ENCODE data around the gene CXCR3. TPM values are rescaled to one million over a fixed set of nuclear protein-coding genes. Genes with fewer than 3 reads are reported as not detected.
"Not testable (repeated sequence)": the region's sequence is repeated elsewhere in the genome, so short reads cannot be mapped to it uniquely, and the experiment has no call there.

The CXCR3 gene
- total RNA-seq, 2 experiments from 2014 or later, result 28.5 to 31.1 TPM

DNA sequence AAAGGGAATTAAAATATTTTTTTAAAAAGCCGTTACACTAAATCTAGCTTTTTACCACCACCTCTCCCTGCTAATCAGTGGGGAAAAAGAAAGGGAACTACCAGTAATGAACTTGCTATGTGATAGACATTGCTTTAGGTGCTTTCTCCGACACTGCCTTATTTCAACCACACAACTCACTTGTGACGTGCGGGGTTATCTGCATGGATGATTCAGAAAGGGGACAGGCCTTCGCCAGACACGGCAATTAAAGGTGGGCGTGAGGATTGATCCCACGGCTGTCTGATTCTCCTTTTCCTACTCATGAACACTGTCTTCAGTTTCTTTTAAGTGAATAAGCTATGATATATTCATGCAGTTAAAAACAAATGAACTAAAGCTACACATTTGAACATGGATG is 882 bp upstream of the CXCR3 start:
- ChIA-PET CTCF (interaction anchor here (1.0 to 3.0 kb wide), 3 partner anchors 19 to 33 kb away, joined by 3 to 13 read pairs (median 11); no protein-coding TSS in a partner anchor), POLR2A (interaction anchor here (0.8 to 4.5 kb wide), 6 partner anchors 13 to 253 kb away, joined by 3 to 52 read pairs (median 10); partner anchors contain the start of genes OGT and TAF1)
- peaks cover 27% of the 10 kb centered on the region for H3K36me3 Mint-ChIP-seq
- H3K4me1 Mint-ChIP-seq (ENCODE audit: low read depth), result peaks cover 82% of the 10 kb centered on the region
- peak overlapping the region; percentile 81 for H3K4me3 Mint-ChIP-seq
- intact Hi-C loops (cut with micrococcal nuclease), result loop anchor here (2.0 kb wide), 2 partner anchors 78 to 420 kb away; no protein-coding TSS in a partner anchor
- H3K27ac Mint-ChIP-seq, result peak overlapping the region; percentile 98
- no peaks in the 10 kb centered on the region for H3K27me3 Mint-ChIP-seq
- no peaks in the 10 kb centered on the region for H3K9me3 Mint-ChIP-seq
- peak; percentile 83 for DNase-seq

DNA sequence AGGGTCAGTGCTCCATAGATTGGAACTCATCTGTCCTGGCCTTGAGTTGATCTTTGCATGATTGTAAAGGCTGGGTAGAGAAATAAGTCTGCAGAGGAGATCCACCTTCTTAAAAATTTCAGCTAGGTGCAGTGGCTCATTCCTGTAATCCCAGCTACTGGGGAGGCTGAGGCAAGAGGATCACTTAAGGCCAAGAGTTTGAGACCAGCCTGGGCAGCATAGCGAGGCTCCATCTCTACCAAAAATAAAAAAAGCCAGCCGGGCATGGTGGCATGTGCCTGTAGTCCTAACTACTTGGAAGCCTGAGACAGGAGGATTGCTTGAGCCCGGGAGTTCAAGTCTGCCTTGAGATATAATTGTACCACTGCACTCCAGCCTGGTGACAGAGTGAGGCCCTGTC is 476 bp upstream of the CXCR3 start:
- Mint-ChIP-seq H3K4me1 (ENCODE audit: low read depth) (peaks cover 79% of the 10 kb centered on the region), H3K9me3 (no peaks in the 10 kb centered on the region), H3K36me3 (peaks cover 27% of the 10 kb centered on the region), H3K27me3 (no peaks in the 10 kb centered on the region), H3K4me3 (peak overlapping the region; percentile 81), H3K27ac (peak overlapping the region; percentile 98)
- intact Hi-C loops (cut with micrococcal nuclease), result loop anchor here (1.0 to 2.0 kb wide), 3 partner anchors 78 to 420 kb away; no protein-coding TSS in a partner anchor
- POLR2A ChIA-PET, result interaction anchor here (0.8 to 4.5 kb wide), 7 partner anchors 8 to 253 kb away, joined by 3 to 52 read pairs (median 6); partner anchors contain the start of genes OGT and TAF1
- DNase-seq, result no peak
- CTCF ChIA-PET, result interaction anchor here (0.9 to 3.0 kb wide), 4 partner anchors 19 to 51 kb away, joined by 3 to 13 read pairs (median 8); no protein-coding TSS in a partner anchor

DNA sequence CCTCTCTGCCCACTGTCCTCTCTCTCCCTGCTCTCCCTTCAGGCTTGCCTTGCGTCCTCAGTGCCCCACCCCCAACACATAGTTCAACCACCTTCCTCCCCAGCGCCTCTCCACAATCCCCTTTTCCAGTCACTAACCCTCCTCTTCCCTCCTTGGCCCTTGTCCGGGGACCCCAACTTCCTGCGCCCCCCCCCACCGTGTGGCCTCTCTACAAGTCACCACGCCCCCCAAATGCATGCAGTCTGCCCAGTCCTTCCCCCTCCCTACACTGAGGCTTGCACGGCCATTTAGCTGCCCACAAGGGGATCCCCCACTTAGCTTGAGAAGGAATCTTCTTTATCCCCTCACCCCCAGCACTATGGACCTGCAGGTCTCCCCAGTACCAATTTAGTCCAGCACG is 569 bp downstream of the CXCR3 start:
- ChIA-PET POLR2A (interaction anchor here (0.6 to 4.5 kb wide), 8 partner anchors 11 to 1363 kb away, joined by 3 to 52 read pairs (median 6); partner anchors contain the start of gene OGT), CTCF (interaction anchor here (0.9 to 3.0 kb wide), 7 partner anchors 11 to 83 kb away, joined by 5 to 13 read pairs (median 6); no protein-coding TSS in a partner anchor)
- DNase-seq, result no peak
- Mint-ChIP-seq H3K4me1 (ENCODE audit: low read depth) (peaks cover 72% of the 10 kb centered on the region), H3K36me3 (peaks cover 34% of the 10 kb centered on the region), H3K9me3 (no peaks in the 10 kb centered on the region), H3K4me3 (peak overlapping the region; percentile 81), H3K27me3 (no peaks in the 10 kb centered on the region), H3K27ac (peak overlapping the region; percentile 98)
- intact Hi-C loops (cut with micrococcal nuclease), result loop anchor here (1.0 to 2.0 kb wide), 3 partner anchors 77 to 419 kb away; no protein-coding TSS in a partner anchor

DNA sequence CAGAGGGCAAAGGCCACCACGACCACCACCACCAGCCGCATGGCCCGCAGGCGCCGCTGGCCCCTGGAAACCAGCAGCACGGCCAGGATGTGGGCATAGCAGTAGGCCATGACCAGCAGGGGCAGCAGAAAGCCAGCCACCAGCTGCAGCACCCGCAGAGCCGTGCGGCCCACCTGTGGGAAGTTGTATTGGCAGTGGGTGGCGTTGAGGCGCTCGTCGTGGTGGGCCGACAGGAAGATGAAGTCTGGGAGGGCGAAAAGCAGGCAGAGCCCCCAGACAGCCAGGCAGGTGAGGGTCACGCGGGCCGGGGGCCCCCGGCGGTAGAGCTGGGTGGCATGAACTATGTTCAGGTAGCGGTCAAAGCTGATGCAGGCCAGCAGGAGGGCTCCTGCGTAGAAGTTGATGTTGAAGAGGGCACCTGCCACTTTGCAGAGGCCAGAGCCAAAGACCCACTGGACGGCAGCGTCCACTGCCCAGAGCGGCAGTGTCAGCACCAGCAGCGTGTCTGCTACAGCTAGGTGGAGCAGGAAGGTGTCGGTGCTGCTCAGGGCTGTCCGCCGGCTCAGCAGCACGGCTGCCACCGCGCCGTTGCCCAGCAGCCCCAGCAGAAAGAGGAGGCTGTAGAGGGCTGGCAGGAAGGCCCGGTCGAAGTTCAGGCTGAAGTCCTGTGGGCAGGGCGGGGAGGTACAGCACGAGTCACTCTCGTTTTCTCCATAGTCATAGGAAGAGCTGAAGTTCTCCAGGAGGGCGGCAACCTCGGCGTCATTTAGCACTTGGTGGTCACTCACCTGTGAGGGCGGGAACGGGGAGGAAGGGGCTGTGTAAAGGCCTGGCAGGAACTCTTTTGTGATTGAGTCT is 1.4 kb downstream of the CXCR3 start:
- H3K4me3 Mint-ChIP-seq, result peak overlapping the region; percentile 81
- peaks cover 63% of the 10 kb centered on the region for H3K4me1 Mint-ChIP-seq (ENCODE audit: low read depth)
- H3K27me3 Mint-ChIP-seq, result no peaks in the 10 kb centered on the region
- no peaks in the 10 kb centered on the region for H3K9me3 Mint-ChIP-seq
- H3K27ac Mint-ChIP-seq, result peak overlapping the region; percentile 98
- ChIA-PET CTCF (interaction anchor here (1.1 to 3.0 kb wide), 7 partner anchors 10 to 82 kb away, joined by 3 to 13 read pairs (median 6); no protein-coding TSS in a partner anchor), POLR2A (interaction anchor here (1.9 to 4.5 kb wide), 4 partner anchors 10 to 83 kb away, joined by 6 to 52 read pairs (median 18); partner anchors contain the start of gene OGT)
- H3K36me3 Mint-ChIP-seq, result peaks cover 37% of the 10 kb centered on the region
- intact Hi-C loops (cut with micrococcal nuclease), result loop anchor here (1.0 kb wide), 1 partner anchor 33 kb away; no protein-coding TSS in a partner anchor
- peak; percentile 68 for DNase-seq

DNA sequence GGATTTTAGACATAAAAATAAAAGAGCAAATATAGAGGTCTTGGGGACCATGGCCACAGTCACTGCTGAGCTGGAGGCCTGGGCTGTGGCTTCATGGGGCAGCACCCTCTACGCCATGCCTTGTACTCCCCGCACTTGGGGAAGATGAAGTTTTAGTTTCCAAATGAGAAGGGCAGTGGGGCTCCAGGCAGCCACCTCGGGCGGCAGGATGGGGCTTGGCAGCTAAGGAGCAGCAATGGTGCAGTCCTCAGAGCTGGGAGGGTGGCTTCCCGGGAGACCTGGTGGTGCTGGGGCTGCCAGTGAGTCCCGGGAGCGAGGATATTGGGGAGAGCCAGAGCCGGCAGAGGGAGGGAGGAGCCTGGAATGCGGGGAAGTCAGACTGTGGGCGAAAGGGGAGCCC is 2.4 kb downstream of the CXCR3 start:
- H3K36me3 Mint-ChIP-seq, result peaks cover 44% of the 10 kb centered on the region
- H3K27ac Mint-ChIP-seq, result peak overlapping the region; percentile 98
- no peaks in the 10 kb centered on the region for H3K9me3 Mint-ChIP-seq
- no peaks in the 10 kb centered on the region for H3K27me3 Mint-ChIP-seq
- intact Hi-C loops (cut with micrococcal nuclease), result loop anchor here (1.0 kb wide), 1 partner anchor 34 kb away; no protein-coding TSS in a partner anchor
- peaks cover 58% of the 10 kb centered on the region for H3K4me1 Mint-ChIP-seq (ENCODE audit: low read depth)
- ChIA-PET POLR2A (interaction anchor here (3.7 to 4.5 kb wide), 2 partner anchors 22 to 82 kb away, joined by 30 to 52 read pairs; partner anchors contain the start of gene OGT), CTCF (interaction anchor here (1.2 to 2.4 kb wide), 5 partner anchors 9 to 36 kb away, joined by 4 to 6 read pairs (median 6); no protein-coding TSS in a partner anchor)
- peak overlapping the region; percentile 81 for H3K4me3 Mint-ChIP-seq
- DNase-seq, result peak; percentile 63

DNA sequence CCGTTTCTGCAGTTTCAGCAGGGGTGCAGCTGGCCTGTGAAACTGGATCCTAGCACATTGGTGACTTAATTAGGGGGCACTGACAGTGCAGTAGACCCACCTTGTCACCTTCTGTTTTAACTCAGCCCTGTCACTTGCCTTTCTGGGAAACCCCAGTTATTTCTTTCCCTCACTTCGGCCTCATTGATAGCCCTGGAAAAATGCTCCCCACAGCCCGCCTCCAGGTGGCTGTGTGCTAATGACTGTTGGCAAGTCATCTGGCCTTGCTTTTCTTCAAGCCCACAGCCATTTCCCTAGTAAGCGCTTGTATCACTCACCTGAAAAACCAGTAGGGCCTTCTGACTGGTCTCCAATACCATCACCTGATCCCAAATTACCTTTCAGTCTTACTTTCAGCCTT is 3.3 kb downstream of the CXCR3 start:
- CTCF ChIA-PET, result interaction anchor here (1.0 to 1.4 kb wide), 4 partner anchors 22 to 37 kb away, joined by 4 to 6 read pairs (median 5); no protein-coding TSS in a partner anchor
- H3K36me3 Mint-ChIP-seq, result peaks cover 47% of the 10 kb centered on the region

DNA sequence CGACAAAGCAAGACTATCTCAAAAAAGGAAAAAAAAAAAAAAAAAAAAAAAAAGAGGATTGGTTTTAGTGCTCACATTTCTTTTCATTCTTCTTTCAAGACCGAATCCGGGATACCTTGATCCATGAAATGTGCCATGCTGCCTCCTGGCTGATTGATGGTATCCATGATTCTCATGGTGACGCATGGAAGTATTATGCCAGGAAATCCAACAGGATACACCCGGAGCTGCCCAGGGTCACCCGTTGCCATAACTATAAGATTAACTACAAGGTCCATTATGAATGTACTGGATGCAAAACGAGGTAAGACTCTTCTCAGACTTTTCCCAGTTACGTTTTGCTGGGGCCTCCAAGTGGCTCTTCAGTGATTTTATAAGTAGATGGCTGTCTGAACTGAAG is 6.1 kb downstream of the CXCR3 start:
- ChIA-PET POLR2A (no interaction called here), CTCF (no interaction called here)
- H3K9me3 Mint-ChIP-seq, result no peaks in the 10 kb centered on the region
- DNase-seq, result no peak
- H3K27me3 Mint-ChIP-seq, result no peaks in the 10 kb centered on the region
- intact Hi-C loops (cut with micrococcal nuclease), result no loop called here
- peaks cover 49% of the 10 kb centered on the region for H3K4me1 Mint-ChIP-seq (ENCODE audit: low read depth)
- no peak overlapping the region for H3K27ac Mint-ChIP-seq
- peaks cover 65% of the 10 kb centered on the region for H3K36me3 Mint-ChIP-seq
- H3K4me3 Mint-ChIP-seq, result no peak overlapping the region

More for the DNA sequence above, 3.3 kb downstream of the CXCR3 start:
- POLR2A ChIA-PET, result no interaction called here
- DNase-seq, result peak; percentile 53
- Mint-ChIP-seq H3K4me3 (peak overlapping the region; percentile 81), H3K9me3 (no peaks in the 10 kb centered on the region), H3K27me3 (no peaks in the 10 kb centered on the region), H3K4me1 (ENCODE audit: low read depth) (peaks cover 49% of the 10 kb centered on the region), H3K27ac (peak overlapping the region; percentile 98)
- intact Hi-C loops (cut with micrococcal nuclease), result no loop called here

DNA sequence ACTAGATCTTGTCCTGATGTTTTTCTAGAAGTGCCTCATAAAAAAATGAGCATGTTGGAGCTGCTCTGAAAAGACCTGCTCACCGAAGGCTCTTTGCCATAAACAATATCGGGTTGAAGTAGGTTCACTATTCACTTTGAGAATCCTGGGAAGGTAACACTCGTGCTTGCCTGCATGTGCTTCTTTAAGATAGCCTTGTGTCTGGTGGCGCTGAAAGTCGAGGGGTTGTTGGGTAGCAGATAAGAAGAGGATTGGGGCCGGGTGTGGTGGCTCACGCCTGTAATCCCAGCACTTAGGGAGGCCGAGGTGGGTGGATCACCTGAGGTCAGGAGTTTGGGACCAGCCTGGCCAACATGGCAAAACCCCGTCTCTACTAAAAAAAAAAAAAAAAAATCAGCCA is 6.6 kb downstream of the CXCR3 start:
- H3K9me3 Mint-ChIP-seq; intact Hi-C loops (cut with micrococcal nuclease); CTCF ChIA-PET; H3K27me3 Mint-ChIP-seq; H3K4me3 Mint-ChIP-seq; POLR2A ChIA-PET; H3K27ac Mint-ChIP-seq; DNase-seq: not testable (repeated sequence)
- peaks cover 60% of the 10 kb centered on the region for H3K36me3 Mint-ChIP-seq
- H3K4me1 Mint-ChIP-seq (ENCODE audit: low read depth), result peaks cover 49% of the 10 kb centered on the region

DNA sequence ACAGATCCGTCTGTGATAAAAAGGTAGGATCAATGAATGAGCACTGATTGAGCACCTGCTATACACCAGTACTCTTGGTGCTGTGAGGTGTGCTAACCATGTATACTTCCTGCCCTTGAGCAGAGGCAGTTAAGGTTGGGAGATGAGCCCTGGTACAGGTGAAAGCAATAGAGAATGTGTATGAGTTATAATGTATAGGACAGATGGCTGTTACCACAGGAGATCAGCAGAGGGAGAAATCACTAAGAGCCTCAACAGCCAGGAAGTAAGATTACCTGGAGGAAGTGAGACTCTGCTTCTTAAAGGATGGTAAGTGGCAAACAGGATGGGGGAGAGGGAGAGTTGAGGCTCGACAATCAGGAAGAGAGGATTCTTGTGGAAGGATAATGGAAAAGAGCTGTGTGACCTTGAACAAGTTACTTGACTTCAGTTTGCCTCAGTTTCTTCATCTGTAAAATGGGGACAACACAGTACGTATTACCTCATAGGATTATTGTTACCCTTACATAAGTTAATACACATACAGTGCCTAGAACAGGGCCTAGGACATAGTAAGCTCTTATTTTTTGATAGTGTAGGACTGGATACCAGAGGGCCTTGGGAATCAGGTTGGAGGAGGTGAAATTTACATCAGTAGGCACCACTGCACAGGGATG is 9.1 kb downstream of the CXCR3 start:
- DNase-seq, result no peak
- Mint-ChIP-seq H3K36me3 (peaks cover 58% of the 10 kb centered on the region), H3K4me3 (no peak overlapping the region), H3K27ac (peak overlapping the region; percentile 46), H3K27me3 (no peaks in the 10 kb centered on the region), H3K4me1 (ENCODE audit: low read depth) (peaks cover 46% of the 10 kb centered on the region), H3K9me3 (no peaks in the 10 kb centered on the region)
- intact Hi-C loops (cut with micrococcal nuclease), result loop anchor here (5.0 kb wide), 1 partner anchor 37 kb away; no protein-coding TSS in a partner anchor
- ChIA-PET CTCF (no interaction called here), POLR2A (no interaction called here)

DNA sequence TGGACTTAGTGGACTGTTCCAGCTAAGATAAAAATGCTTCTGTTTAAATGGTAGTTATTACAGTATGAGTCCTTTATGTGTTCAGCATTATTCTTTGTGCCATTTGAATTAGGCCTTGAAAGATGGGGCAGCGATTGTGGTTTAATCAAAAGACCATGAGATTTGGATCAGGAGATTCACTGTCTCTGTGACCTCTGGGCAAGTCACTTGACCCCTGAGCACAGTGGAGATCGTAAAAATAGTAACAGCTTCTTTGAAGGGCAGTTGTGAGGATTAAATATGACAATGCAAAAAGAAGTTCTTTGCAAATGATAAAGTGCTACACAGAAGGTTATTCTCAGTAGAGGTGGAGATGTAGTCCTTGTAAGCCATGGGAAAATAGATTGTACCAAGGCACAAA is 10.8 kb downstream of the CXCR3 start:
- peaks cover 64% of the 10 kb centered on the region for H3K36me3 Mint-ChIP-seq
- no peak overlapping the region for H3K4me3 Mint-ChIP-seq
- peaks cover 6% of the 10 kb centered on the region for H3K9me3 Mint-ChIP-seq
- peaks cover 51% of the 10 kb centered on the region for H3K4me1 Mint-ChIP-seq (ENCODE audit: low read depth)
- intact Hi-C loops (cut with micrococcal nuclease), result loop anchor here (5.0 kb wide), 1 partner anchor 35 kb away; no protein-coding TSS in a partner anchor
- ChIA-PET CTCF (interaction anchor here (1.2 to 2.2 kb wide), 3 partner anchors 9 to 45 kb away, joined by 3 to 8 read pairs (median 6); no protein-coding TSS in a partner anchor), POLR2A (no interaction called here)
- no peak for DNase-seq
- peak overlapping the region; percentile 80 for H3K27ac Mint-ChIP-seq
- no peaks in the 10 kb centered on the region for H3K27me3 Mint-ChIP-seq

DNA sequence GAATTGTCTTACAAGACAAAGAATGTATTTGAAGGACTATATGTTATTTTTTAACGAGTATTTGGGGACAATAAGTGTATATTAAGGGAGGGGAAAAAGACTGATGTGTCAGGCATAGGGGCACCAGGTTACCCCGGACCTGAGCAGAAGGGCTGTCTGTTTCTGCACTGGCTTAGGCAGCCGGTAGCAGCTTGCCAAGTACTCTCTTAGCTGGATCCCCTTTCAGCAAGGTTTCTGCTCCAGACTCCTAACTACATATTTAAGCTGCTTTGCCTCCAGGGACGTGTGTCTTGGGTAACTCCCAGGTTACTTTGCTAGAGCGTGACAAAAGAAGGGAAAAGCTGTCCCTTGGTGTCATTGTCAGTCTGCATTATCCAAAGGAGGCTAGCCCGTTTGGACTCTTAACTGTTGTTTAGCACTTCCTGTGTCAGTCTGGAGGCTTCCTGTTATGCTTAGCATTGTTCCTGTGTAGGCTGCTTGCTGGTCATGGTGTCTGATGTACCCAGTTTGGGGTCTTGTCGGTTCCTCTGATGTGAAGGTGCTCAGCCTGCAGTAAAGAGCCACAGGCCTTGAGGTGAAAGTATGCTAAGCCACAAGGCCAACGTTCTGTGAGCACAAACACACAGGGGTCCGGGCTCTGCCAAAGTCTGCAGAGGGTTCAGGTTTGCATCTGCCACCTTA is 11.6 kb downstream of the CXCR3 start:
- Mint-ChIP-seq H3K27me3 (no peaks in the 10 kb centered on the region), H3K36me3 (peaks cover 69% of the 10 kb centered on the region), H3K4me3 (no peak overlapping the region), H3K9me3 (peaks cover 6% of the 10 kb centered on the region), H3K4me1 (ENCODE audit: low read depth) (peaks cover 51% of the 10 kb centered on the region), H3K27ac (peak overlapping the region; percentile 80)
- POLR2A ChIA-PET, result interaction anchor here (1.1 kb wide), 1 partner anchor 11 kb away, joined by 6 read pairs; the partner anchor contains the start of gene CXCR3
- CTCF ChIA-PET, result interaction anchor here (1.4 to 2.2 kb wide), 2 partner anchors 10 to 46 kb away, joined by 6 to 8 read pairs; no protein-coding TSS in a partner anchor
- DNase-seq, result no peak
- intact Hi-C loops (cut with micrococcal nuclease), result loop anchor here (5.0 kb wide), 1 partner anchor 34 kb away; no protein-coding TSS in a partner anchor

Data from activated CD4-positive, alpha-beta memory T cell treated with anti-CD3 and anti-CD28 coated beads for 36 hours (primary cell).